Left hindlimb (tissue), 1 donor: ENCODE data around the gene BOD1L1.

Source experiments
- DNase-seq: peaks from one replicate; pipeline ENCODE4 v3.0.0-alpha.2; 2018

Gene BOD1L1

GRCh38 chr4:13555325-13555724 lies 72.2 kb downstream of the BOD1L1 start:
- no peak for DNase-seq

- DNase-seq: no peak
Measured at GRCh38 chr4:13553081-13553480, 74.4 kb downstream of the BOD1L1 start.

- DNase-seq: peak; percentile 86
Measured at GRCh38 chr4:13548984-13549546, 78.5 kb downstream of the BOD1L1 start.

GRCh38 chr4:13548059-13548983 lies 79.2 kb downstream of the BOD1L1 start:
- no peak for DNase-seq

GRCh38 chr4:13547485-13548041 lies 80.0 kb downstream of the BOD1L1 start:
- no peak for DNase-seq

- DNase-seq: no peak
Measured at GRCh38 chr4:13546941-13547484, 80.5 kb downstream of the BOD1L1 start.

GRCh38 chr4:13546142-13546940 lies 81.2 kb downstream of the BOD1L1 start:
- no peak for DNase-seq

- DNase-seq: no peak
Measured at GRCh38 chr4:13545394-13545808, 82.1 kb downstream of the BOD1L1 start.

- DNase-seq: peak; percentile 92
Measured at GRCh38 chr4:13544606-13545393, 82.7 kb downstream of the BOD1L1 start.

- no peak for DNase-seq
Measured at GRCh38 chr4:13543839-13544605, 83.5 kb downstream of the BOD1L1 start, which contains the start of gene NKX3-2. NKX3-2 (minus strand) TSS chr4:13544508; CDS start chr4:13544414, 94 bp downstream.

- DNase-seq: no peak
Measured at GRCh38 chr4:13543032-13543838, 84.3 kb downstream of the BOD1L1 start.

- DNase-seq: no peak
Measured at GRCh38 chr4:13542577-13543031, 84.9 kb downstream of the BOD1L1 start.

- no peak for DNase-seq
Measured at GRCh38 chr4:13541720-13542576, 85.6 kb downstream of the BOD1L1 start.

- no peak for DNase-seq
Measured at GRCh38 chr4:13541176-13541604, 86.3 kb downstream of the BOD1L1 start.

GRCh38 chr4:13540446-13541175 lies 86.9 kb downstream of the BOD1L1 start:
- no peak for DNase-seq

- DNase-seq: no peak
Measured at GRCh38 chr4:13539619-13540445, 87.7 kb downstream of the BOD1L1 start.

- DNase-seq: no peak
Measured at GRCh38 chr4:13539047-13539618, 88.4 kb downstream of the BOD1L1 start.
